Liver (tissue), 9 donors: ENCODE measurements around the gene SREBF1. TPM values are rescaled to one million over a fixed set of nuclear protein-coding genes. Genes with fewer than 3 reads are reported as not detected.
A peak's percentile ranks its signal among the peaks of the same experiment; 100 is the strongest.

Source experiments
- DNase-seq: peaks from one replicate; pipeline ENCODE4 v3.0.0-alpha.2; 2017; ENCODE audit warnings: low spot score
- H3K27ac ChIP-seq, 2 donors: one replicate each; pipeline ENCODE4 v1.7.0; 2013; ENCODE audit warnings: inconsistent platforms in 2 of 2, low read length in 2 of 2, control low read depth in 1 of 2, low read depth in 1 of 2, mild to moderate bottlenecking in 1 of 2
- H3K27me3 ChIP-seq, 4 donors: one replicate each; pipeline versions ENCODE4 v1.6.1 to v1.7.0; 2013; ENCODE audit warnings: low read length in 3 of 4, inconsistent platforms in 1 of 4, mild to moderate bottlenecking in 1 of 4, moderate library complexity in 1 of 4; ENCODE audit not compliant: control insufficient read depth in 4 of 4, insufficient read depth in 4 of 4
- H3K36me3 ChIP-seq, 4 donors: one replicate each; pipeline versions ENCODE4 v1.6.1 to v1.7.0; 2013; ENCODE audit warnings: low read length in 3 of 4, mild to moderate bottlenecking in 3 of 4, low read depth in 1 of 4, moderate library complexity in 1 of 4; ENCODE audit not compliant: control insufficient read depth in 4 of 4, insufficient read depth in 3 of 4
- H3K4me1 ChIP-seq, 4 donors: one replicate each; pipeline versions ENCODE4 v1.6.1 to v1.7.0; 2013; ENCODE audit warnings: low read length in 3 of 4, mild to moderate bottlenecking in 3 of 4, moderate library complexity in 1 of 4; ENCODE audit not compliant: control insufficient read depth in 4 of 4, insufficient read depth in 4 of 4
- H3K4me3 ChIP-seq, 3 donors: one replicate each; pipeline versions ENCODE4 v1.6.1 to v1.7.0; 2013; ENCODE audit warnings: low read length in 3 of 3, control low read depth in 1 of 3, low read depth in 1 of 3, mild to moderate bottlenecking in 1 of 3
- H3K9ac ChIP-seq, 2 donors: one replicate each; pipeline ENCODE4 v1.7.0; 2013; ENCODE audit warnings: low read length in 2 of 2, mild to moderate bottlenecking in 2 of 2, moderate library complexity in 2 of 2, control low read depth in 1 of 2, low read depth in 1 of 2
- H3K9me3 ChIP-seq, 4 donors: one replicate each; pipeline versions ENCODE4 v1.6.1 to v1.7.0; 2013; ENCODE audit warnings: low read length in 3 of 4; ENCODE audit not compliant: control insufficient read depth in 4 of 4
- EGR1 ChIP-seq, 2 donors: IDR thresholded peaks; 2 replicates each; pipeline ENCODE4 v1.6.1; 2016 to 2018; ENCODE audit warnings: antibody characterized with exemption in 2 of 2, low read depth in 2 of 2
- FOXA1 ChIP-seq: IDR thresholded peaks from 2 replicates; pipeline ENCODE4 v1.6.1; 2016; ENCODE audit warnings: antibody characterized with exemption
- FOXA2 ChIP-seq: IDR thresholded peaks from 2 replicates; pipeline ENCODE4 v1.6.1; 2016; ENCODE audit warnings: antibody characterized with exemption
- GABPA ChIP-seq, 2 donors: IDR thresholded peaks in 1 of 2; conservative IDR thresholded peaks in 1 of 2; 2 replicates each; pipeline ENCODE4 v1.6.1; 2016; ENCODE audit warnings: antibody characterized with exemption in 2 of 2, mild to moderate bottlenecking in 1 of 2, moderate library complexity in 1 of 2
- HNF4A ChIP-seq, 2 donors: conservative IDR thresholded peaks; 2 replicates each; pipeline ENCODE4 v1.6.1; 2016; ENCODE audit warnings: antibody characterized with exemption in 2 of 2, mild to moderate bottlenecking in 2 of 2
- HNF4G ChIP-seq: IDR thresholded peaks from 2 replicates; pipeline ENCODE4 v1.6.1; 2016; ENCODE audit warnings: antibody characterized with exemption
- JUND ChIP-seq, 2 donors: IDR thresholded peaks; 2 replicates each; pipeline ENCODE4 v1.6.1; 2016; ENCODE audit warnings: antibody characterized with exemption in 2 of 2
- NR2F2 ChIP-seq: IDR thresholded peaks from 2 replicates; pipeline ENCODE4 v1.6.1; 2016; ENCODE audit warnings: antibody characterized with exemption
- RAD21 ChIP-seq, 2 donors: IDR thresholded peaks; 2 replicates each; pipeline ENCODE4 v1.6.1; 2016; ENCODE audit warnings: antibody characterized with exemption in 2 of 2, mild to moderate bottlenecking in 2 of 2
- REST ChIP-seq: IDR thresholded peaks from 2 replicates; pipeline ENCODE4 v1.6.1; 2016; ENCODE audit warnings: antibody characterized with exemption, mild to moderate bottlenecking
- RXRA ChIP-seq, 2 donors: IDR thresholded peaks; 2 replicates each; pipeline ENCODE4 v1.6.1; 2017 to 2018; ENCODE audit warnings: antibody characterized with exemption in 2 of 2, mild to moderate bottlenecking in 1 of 2
- SP1 ChIP-seq: IDR thresholded peaks from 2 replicates; pipeline ENCODE4 v1.6.1; 2018; ENCODE audit warnings: antibody characterized with exemption, mild to moderate bottlenecking
- TAF1 ChIP-seq: conservative IDR thresholded peaks from 2 replicates; pipeline ENCODE4 v1.6.1; 2016; ENCODE audit warnings: antibody characterized with exemption, mild to moderate bottlenecking
- YY1 ChIP-seq: IDR thresholded peaks from 2 replicates; pipeline ENCODE4 v1.6.1; 2016; ENCODE audit warnings: antibody characterized with exemption, mild to moderate bottlenecking
- ZBTB33 ChIP-seq: IDR thresholded peaks from 2 replicates; pipeline ENCODE4 v1.6.1; 2016; ENCODE audit warnings: antibody characterized with exemption
- WGBS: extraction: QIAGEN DNeasy Blood & Tissue Kit; methylation state at CpG from one replicate; pipeline ENCODE4 v1.1.7; 2013; 5-methylcytosine and 5-hydroxymethylcytosine counted together
- polyA plus RNA-seq, 2 donors: library from polyadenylated mRNA; stranded (reverse) in 1 of 2; unstranded in 1 of 2; fragments of 200-250 nt in 1 of 2; fragments of >200 nt in 1 of 2; fragmentation: Nextera tagmentation in 1 of 2; extraction: Ambion mirVana in 1 of 2; gene quantifications; one replicate each; pipeline versions ENCODE4 v1.2.1 to v1.2.3, GENCODE V29; 2013 to 2015
- total RNA-seq, 2 donors: library from RNA; depleted of rRNA; stranded (reverse); fragments of >200 nt; gene quantifications; one replicate each; pipeline ENCODE4 v1.2.3, GENCODE V29; 2014
- TF ChIP-seq, protein P1 (sequence below): fragments of 150-350 bp; IDR thresholded peaks from 2 replicates; pipeline ENCODE4 v1.5.1; 2017; ENCODE audit warnings: improper control_type of control experiment, low read depth, low read length; ENCODE audit not compliant: missing input control
- TF ChIP-seq, protein P2 (sequence below): IDR thresholded peaks from 2 replicates; pipeline ENCODE4 v1.6.1; 2016; ENCODE audit warnings: antibody characterized with exemption
- TF ChIP-seq, protein P3 (sequence below): IDR thresholded peaks from 2 replicates; pipeline ENCODE4 v1.6.1; 2016; ENCODE audit warnings: antibody characterized with exemption
- donor health status: healthy.
- donor health status: healthy.
- donor health status: healthy.
- donor health status: healthy.
- donor health status: healthy.

The SREBF1 gene
- total and polyA plus RNA-seq, 4 donors, result 66.8 to 133 (median 101) TPM

DNA sequence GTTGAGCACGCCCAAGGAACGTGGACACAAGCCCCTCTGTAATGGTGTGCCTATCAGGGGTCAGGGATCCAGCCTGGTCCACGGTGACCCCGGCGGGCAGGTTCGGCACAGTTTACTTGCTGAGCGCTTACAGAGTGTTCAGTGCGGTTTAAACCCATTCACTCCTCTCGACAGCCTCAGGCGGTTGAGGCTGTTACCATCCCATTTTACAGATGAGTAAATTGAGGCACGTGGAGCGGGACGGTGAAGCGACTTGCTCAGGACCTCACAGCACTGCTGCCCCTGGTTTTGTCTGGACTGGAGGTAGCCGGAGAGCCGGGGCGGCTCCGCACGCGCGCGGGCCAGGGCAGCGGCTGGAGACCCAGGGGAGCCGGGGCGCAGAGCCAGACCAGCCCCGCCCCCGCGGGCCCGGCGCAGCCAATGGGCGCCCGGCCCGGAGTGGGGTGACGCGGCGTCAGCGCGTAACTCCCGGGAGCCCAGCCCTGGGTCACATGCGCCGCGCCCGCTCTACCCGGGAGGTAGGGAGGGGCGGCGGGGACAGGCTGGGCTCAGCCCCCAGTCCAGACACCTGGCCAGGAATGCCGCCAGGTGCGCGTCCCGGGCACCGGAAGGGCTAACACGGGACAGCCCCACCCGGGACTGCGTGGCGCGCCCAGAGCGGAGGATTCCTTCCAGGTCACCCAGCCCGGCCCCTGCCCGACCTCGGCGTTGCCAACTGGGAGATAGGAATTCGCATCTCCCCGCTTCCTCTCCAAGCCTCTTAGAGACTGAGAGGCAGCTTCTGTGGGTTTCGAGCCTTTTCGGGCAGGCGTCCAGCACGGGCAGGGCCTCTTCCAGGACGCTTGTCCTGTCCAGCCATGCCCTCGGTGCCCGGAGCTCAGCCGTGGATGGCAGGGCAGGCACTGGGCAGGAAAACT, 3.3 kb upstream of the SREBF1 start:
- Histone ChIP-seq H3K4me1 (peaks cover 25 to 55% (median 44%) of the 10 kb centered on the region in 4 donors), H3K27me3 (no peaks in the 10 kb centered on the region), H3K9ac (peak overlapping the region; percentile 6 to 45), H3K9me3 (no peaks in the 10 kb centered on the region), H3K27ac (peak overlapping the region; percentile 97 to 100), H3K4me3 (peak overlapping the region; percentile 18 to 58 (median 28)), H3K36me3 (no peaks in the 10 kb centered on the region)
- DNase-seq, result peak; percentile 89
- 2% methylated on average over 71 of the region's 71 CpGs for WGBS
- TF ChIP-seq RAD21 (IDR thresholded peaks at IDR 0.05) (peak in 1 of 2 donors; percentile 55), EGR1 (IDR thresholded peaks at IDR 0.05; ENCODE audit: low read depth in 2 of 2) (peak in 1 of 2 donors; percentile 52), ZBTB33 (no peak), HNF4A (conservative IDR thresholded peaks at IDR 0.05) (peak; percentile 6 to 64), GABPA (IDR thresholded peaks at IDR 0.05 in 1 of 2, conservative IDR thresholded peaks at IDR 0.05 in 1 of 2) (peak in 1 of 2 donors; percentile 87), YY1 (peak; percentile 52), NR2F2 (peak; percentile 21), HNF4G (no peak), FOXA2 (no peak), FOXA1 (peak; percentile 10), JUND (IDR thresholded peaks at IDR 0.05) (no peak), RXRA (IDR thresholded peaks at IDR 0.05) (peak; percentile 79 to 80), SP1 (peak; percentile 81), TAF1 (no peak), REST (peak; percentile 58)
- TF ChIP-seq, protein P1, sequence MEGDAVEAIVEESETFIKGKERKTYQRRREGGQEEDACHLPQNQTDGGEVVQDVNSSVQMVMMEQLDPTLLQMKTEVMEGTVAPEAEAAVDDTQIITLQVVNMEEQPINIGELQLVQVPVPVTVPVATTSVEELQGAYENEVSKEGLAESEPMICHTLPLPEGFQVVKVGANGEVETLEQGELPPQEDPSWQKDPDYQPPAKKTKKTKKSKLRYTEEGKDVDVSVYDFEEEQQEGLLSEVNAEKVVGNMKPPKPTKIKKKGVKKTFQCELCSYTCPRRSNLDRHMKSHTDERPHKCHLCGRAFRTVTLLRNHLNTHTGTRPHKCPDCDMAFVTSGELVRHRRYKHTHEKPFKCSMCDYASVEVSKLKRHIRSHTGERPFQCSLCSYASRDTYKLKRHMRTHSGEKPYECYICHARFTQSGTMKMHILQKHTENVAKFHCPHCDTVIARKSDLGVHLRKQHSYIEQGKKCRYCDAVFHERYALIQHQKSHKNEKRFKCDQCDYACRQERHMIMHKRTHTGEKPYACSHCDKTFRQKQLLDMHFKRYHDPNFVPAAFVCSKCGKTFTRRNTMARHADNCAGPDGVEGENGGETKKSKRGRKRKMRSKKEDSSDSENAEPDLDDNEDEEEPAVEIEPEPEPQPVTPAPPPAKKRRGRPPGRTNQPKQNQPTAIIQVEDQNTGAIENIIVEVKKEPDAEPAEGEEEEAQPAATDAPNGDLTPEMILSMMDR, result no peak
- TF ChIP-seq, protein P2, sequence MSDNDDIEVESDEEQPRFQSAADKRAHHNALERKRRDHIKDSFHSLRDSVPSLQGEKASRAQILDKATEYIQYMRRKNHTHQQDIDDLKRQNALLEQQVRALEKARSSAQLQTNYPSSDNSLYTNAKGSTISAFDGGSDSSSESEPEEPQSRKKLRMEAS, result peak; percentile 26
- TF ChIP-seq, protein P3, sequence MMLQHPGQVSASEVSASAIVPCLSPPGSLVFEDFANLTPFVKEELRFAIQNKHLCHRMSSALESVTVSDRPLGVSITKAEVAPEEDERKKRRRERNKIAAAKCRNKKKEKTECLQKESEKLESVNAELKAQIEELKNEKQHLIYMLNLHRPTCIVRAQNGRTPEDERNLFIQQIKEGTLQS, result no peak
